Karpas-422 (cell line): ENCODE measurements around the gene SLC25A19. TPM values are rescaled to one million over a fixed set of nuclear protein-coding genes. Genes with fewer than 3 reads are reported as not detected.

Source experiments
- DNase-seq: peaks from one replicate; pipeline ENCODE4 v3.0.0-alpha.2; 2015
- H2AFZ ChIP-seq: fragments of 200-600 bp; sonication (generic); 2 replicates; pipeline ENCODE4 v1.6.1; 2014; ENCODE audit warnings: antibody characterized with exemption, low read length, mixed read lengths
- H3K27ac ChIP-seq: fragments of 200-600 bp; sonication (generic); 2 replicates; pipeline ENCODE4 v1.5.1; 2014; ENCODE audit warnings: mild to moderate bottlenecking, low read length, moderate library complexity
- H3K27me3 ChIP-seq: fragments of 200-600 bp; sonication (generic); 2 replicates; pipeline ENCODE4 v1.6.1; 2014; ENCODE audit warnings: low read length, mixed read lengths
- H3K36me3 ChIP-seq: fragments of 200-600 bp; sonication (generic); 2 replicates; pipeline ENCODE4 v1.6.1; 2014; ENCODE audit warnings: low read length, mixed read lengths; ENCODE audit not compliant: insufficient read depth
- H3K4me1 ChIP-seq: fragments of 200-600 bp; sonication (generic); 2 replicates; pipeline ENCODE4 v1.6.1; 2014; ENCODE audit warnings: mild to moderate bottlenecking, low read length, mixed read lengths
- H3K4me2 ChIP-seq: fragments of 200-600 bp; sonication (generic); 2 replicates; pipeline ENCODE4 v1.6.1; 2014; ENCODE audit warnings: low read length, low read depth, mild to moderate bottlenecking; ENCODE audit not compliant: poor library complexity, severe bottlenecking
- H3K4me3 ChIP-seq: fragments of 200-600 bp; sonication (generic); 2 replicates; pipeline ENCODE4 v1.5.1; 2014; ENCODE audit warnings: mild to moderate bottlenecking, antibody characterized with exemption, low read length, mixed read lengths
- H3K79me2 ChIP-seq: fragments of 200-600 bp; sonication (generic); 2 replicates; pipeline ENCODE4 v1.6.1; 2014; ENCODE audit warnings: mild to moderate bottlenecking, low read length, mixed read lengths
- H3K9ac ChIP-seq: fragments of 200-600 bp; sonication (generic); 2 replicates; pipeline ENCODE4 v1.6.0; 2014; ENCODE audit warnings: low read length
- H3K9me2 ChIP-seq: fragments of 200-600 bp; sonication (generic), shearing (Covaris generic); replicated peaks from 2 replicates; pipeline ENCODE4 v1.6.0; 2014; ENCODE audit warnings: mild to moderate bottlenecking, low read length, moderate library complexity; ENCODE audit not compliant: insufficient read depth
- H3K9me3 ChIP-seq: fragments of 300-700, 200-600 bp; sonication (generic); 2 replicates; pipeline ENCODE4 v1.6.1; 2014; ENCODE audit warnings: low read length, mixed read lengths
- H4K20me1 ChIP-seq: fragments of 200-600 bp; sonication (generic); 2 replicates; pipeline ENCODE4 v1.6.1; 2014; ENCODE audit warnings: mild to moderate bottlenecking, antibody characterized with exemption, low read length, low read depth; ENCODE audit not compliant: insufficient read depth
- total RNA-seq: library from RNA; depleted of rRNA; stranded (reverse); fragments of >200 nt; shearing (Covaris generic); gene quantifications from 2 replicates; pipeline ENCODE4 v1.2.3, GENCODE V29; 2014; ENCODE audit warnings: low replicate concordance; rRNA removed

The SLC25A19 gene
- total RNA-seq, result 36.5 and 43.1 TPM in 2 replicates

GRCh38 chr17:75289115-75289831, at the start of gene SLC25A19:
Gene SLC25A19, minus strand, starts transcription at chr17:75289433. Its CDS starts 2,669 bp downstream, at chr17:75286764.
- no peaks in the 10 kb centered on the region for H3K27me3 ChIP-seq
- peak; percentile 99 for DNase-seq
- H3K4me3 ChIP-seq, result peak within 1 kb of the TSS; percentile 92
- H4K20me1 ChIP-seq, result no peaks in the 10 kb centered on the region
- peak within 1 kb of the TSS; percentile 72 for H2AFZ ChIP-seq
- no peaks in the 10 kb centered on the region for H3K9me2 ChIP-seq
- H3K4me1 ChIP-seq, result peaks cover 22% of the 10 kb centered on the region
- peak within 1 kb of the TSS; percentile 87 for H3K4me2 ChIP-seq
- peak within 1 kb of the TSS; percentile 83 for H3K27ac ChIP-seq
- H3K9ac ChIP-seq, result peak within 1 kb of the TSS; percentile 91
- H3K9me3 ChIP-seq, result no peaks in the 10 kb centered on the region
- peaks cover 39% of the 10 kb centered on the region for H3K79me2 ChIP-seq
- peaks cover 16% of the 10 kb centered on the region for H3K36me3 ChIP-seq

DNA sequence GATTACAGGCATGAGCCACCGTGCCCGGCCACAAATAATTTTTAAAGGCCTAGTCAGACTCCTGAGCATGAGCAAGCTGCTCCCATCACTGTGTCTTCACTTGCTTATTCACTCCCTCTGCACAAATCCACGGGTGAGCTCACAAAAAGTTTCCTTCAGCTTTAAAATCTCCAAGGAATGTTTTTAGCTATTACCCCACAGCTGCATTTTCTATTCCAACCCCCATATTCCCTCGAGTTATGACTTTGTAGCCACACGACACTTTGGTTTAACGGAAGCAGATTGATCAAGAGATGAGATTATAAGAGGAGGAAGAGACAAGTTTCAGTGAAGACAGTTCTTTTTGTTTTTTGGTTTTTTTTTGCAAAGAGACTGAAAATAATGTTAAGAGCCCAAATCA, 49.1 kb upstream of the SLC25A19 start:
- Histone ChIP-seq H3K27me3 (no peaks in the 10 kb centered on the region), H3K9me2 (no peaks in the 10 kb centered on the region), H3K4me2 (peak overlapping the region; percentile 28), H3K4me3 (no peak overlapping the region), H3K36me3 (no peaks in the 10 kb centered on the region), H4K20me1 (0 out of 2 replicates have a peak, but pooled peaks cover 18% of the 10 kb centered on the region), H3K27ac (peak overlapping the region; percentile 76), H3K4me1 (peaks cover 55% of the 10 kb centered on the region), H3K9me3 (no peaks in the 10 kb centered on the region), H3K79me2 (peaks cover 91% of the 10 kb centered on the region), H3K9ac (peak overlapping the region; percentile 33; the same call in 1 of the 2 replicates), H2AFZ (no peak overlapping the region)
- no peak for DNase-seq

DNA sequence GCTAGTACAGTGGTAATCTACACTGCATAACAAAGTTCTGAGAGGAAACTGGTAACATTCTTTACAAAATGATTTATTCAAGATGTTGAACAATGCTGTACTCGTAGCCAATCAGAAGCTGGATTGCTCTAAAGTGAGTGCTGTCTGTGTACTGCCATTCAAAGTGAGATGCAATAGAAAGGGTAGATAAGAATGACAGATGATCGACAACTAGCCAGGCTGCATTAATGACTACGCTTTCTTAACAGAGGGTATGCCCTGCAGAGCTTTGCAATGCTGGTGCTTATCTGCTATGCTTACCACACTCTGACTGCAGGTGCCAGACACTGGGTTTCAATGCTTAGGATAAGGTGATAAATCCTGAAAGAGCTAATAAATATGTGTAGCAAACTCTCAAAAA, 46.1 kb upstream of the SLC25A19 start:
- H3K4me1 ChIP-seq, result peaks cover 28% of the 10 kb centered on the region

DNA sequence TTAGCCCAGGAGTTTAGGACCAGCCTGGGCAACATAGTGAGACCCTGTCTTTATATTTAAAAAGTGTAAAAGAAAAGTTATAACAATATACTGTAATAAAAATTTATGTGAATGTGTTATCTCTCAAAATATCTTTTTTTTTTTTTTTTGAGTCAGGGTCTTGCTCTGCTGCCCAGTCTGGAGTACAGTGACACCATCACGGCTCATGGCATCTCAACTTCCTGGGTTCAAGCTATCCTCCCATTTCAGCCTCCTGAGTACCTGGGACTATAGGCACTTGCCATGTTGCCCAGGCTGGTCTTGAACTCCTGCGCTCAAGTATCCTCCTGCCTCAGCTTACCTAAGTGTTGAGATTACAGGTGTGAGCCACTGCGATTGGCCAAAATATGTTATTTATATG, 45.5 kb upstream of the SLC25A19 start:
- no peak for DNase-seq
- H3K9ac ChIP-seq, result no peak overlapping the region
- no peak overlapping the region for H2AFZ ChIP-seq
- H3K9me3 ChIP-seq, result no peaks in the 10 kb centered on the region
- H3K9me2 ChIP-seq, result no peaks in the 10 kb centered on the region
- H3K4me1 ChIP-seq, result peaks cover 22% of the 10 kb centered on the region
- H3K27ac ChIP-seq, result no peak overlapping the region
- H3K27me3 ChIP-seq, result no peaks in the 10 kb centered on the region
- peaks cover 89% of the 10 kb centered on the region for H3K79me2 ChIP-seq
- H3K4me2 ChIP-seq, result no peak overlapping the region
- no peak overlapping the region for H3K4me3 ChIP-seq
- peaks cover 6% of the 10 kb centered on the region; the same call in 1 of the 2 replicates for H3K36me3 ChIP-seq
- peaks cover 18% of the 10 kb centered on the region; the same call in 1 of the 2 replicates for H4K20me1 ChIP-seq

More for the DNA sequence above, 46.1 kb upstream of the SLC25A19 start:
- Histone ChIP-seq H3K9ac (no peak overlapping the region), H2AFZ (no peak overlapping the region), H3K9me2 (no peaks in the 10 kb centered on the region), H3K79me2 (peaks cover 90% of the 10 kb centered on the region), H3K4me2 (no peak overlapping the region), H3K27me3 (no peaks in the 10 kb centered on the region), H3K9me3 (no peaks in the 10 kb centered on the region), H3K36me3 (peaks cover 6% of the 10 kb centered on the region; the same call in 1 of the 2 replicates), H3K4me3 (no peak overlapping the region), H3K27ac (no peak overlapping the region), H4K20me1 (peaks cover 18% of the 10 kb centered on the region; the same call in 1 of the 2 replicates)
- no peak for DNase-seq

GRCh38 chr17:75331671-75332070, 42.4 kb upstream of the SLC25A19 start:
- DNase-seq, result no peak
- Histone ChIP-seq H3K79me2 (peaks cover 80% of the 10 kb centered on the region), H3K9me3 (no peaks in the 10 kb centered on the region), H2AFZ (no peak overlapping the region), H3K27me3 (no peaks in the 10 kb centered on the region), H3K27ac (no peak overlapping the region), H3K4me3 (no peak overlapping the region), H3K4me1 (no peaks in the 10 kb centered on the region), H4K20me1 (peaks cover 21% of the 10 kb centered on the region; the same call in 1 of the 2 replicates), H3K4me2 (no peak overlapping the region), H3K9ac (no peak overlapping the region), H3K9me2 (no peaks in the 10 kb centered on the region), H3K36me3 (peaks cover 6% of the 10 kb centered on the region; the same call in 1 of the 2 replicates)

DNA sequence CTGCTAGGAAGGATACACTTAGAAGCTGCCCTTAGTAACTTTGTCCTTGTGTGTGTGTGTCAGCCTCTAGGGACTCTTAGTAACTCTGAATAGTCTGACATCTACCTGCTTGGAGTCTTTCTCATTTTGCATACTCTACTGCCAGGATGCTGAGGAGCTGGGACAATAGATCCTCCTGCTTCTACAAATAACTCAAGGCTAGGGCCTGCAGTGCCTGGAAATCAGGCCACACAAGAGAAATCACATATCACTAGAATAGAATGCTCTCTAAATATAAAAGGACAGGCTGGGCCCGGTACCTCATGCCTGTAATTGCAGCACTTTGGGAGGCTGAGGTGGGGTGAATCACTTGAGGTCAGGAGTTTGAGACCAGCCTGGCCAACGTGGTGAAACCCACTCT, 38.5 kb upstream of the SLC25A19 start:
- Histone ChIP-seq H3K79me2 (peaks cover 55% of the 10 kb centered on the region), H3K4me1 (peaks cover 9% of the 10 kb centered on the region), H3K27me3 (no peaks in the 10 kb centered on the region), H3K9ac (no peak overlapping the region), H3K4me3 (no peak overlapping the region), H3K9me3 (no peaks in the 10 kb centered on the region), H3K9me2 (no peaks in the 10 kb centered on the region), H4K20me1 (peaks cover 9% of the 10 kb centered on the region; the same call in 1 of the 2 replicates), H2AFZ (no peak overlapping the region), H3K4me2 (no peak overlapping the region), H3K36me3 (peaks cover 6% of the 10 kb centered on the region; the same call in 1 of the 2 replicates), H3K27ac (no peak overlapping the region)
- DNase-seq, result no peak

- Histone ChIP-seq H3K9ac (no peak overlapping the region), H3K27ac (peak overlapping the region; percentile 32), H2AFZ (no peak overlapping the region), H3K36me3 (peaks cover 10% of the 10 kb centered on the region; the same call in 1 of the 2 replicates), H3K27me3 (no peaks in the 10 kb centered on the region), H3K9me3 (no peaks in the 10 kb centered on the region), H3K79me2 (peaks cover 55% of the 10 kb centered on the region), H4K20me1 (peaks cover 3% of the 10 kb centered on the region; the same call in 1 of the 2 replicates), H3K4me3 (no peak overlapping the region), H3K4me1 (peaks cover 21% of the 10 kb centered on the region), H3K9me2 (no peaks in the 10 kb centered on the region), H3K4me2 (no peak overlapping the region)
- no peak for DNase-seq
These were observed 37.1 kb upstream of the SLC25A19 start for GRCh38 chr17:75326226-75326848.

DNA sequence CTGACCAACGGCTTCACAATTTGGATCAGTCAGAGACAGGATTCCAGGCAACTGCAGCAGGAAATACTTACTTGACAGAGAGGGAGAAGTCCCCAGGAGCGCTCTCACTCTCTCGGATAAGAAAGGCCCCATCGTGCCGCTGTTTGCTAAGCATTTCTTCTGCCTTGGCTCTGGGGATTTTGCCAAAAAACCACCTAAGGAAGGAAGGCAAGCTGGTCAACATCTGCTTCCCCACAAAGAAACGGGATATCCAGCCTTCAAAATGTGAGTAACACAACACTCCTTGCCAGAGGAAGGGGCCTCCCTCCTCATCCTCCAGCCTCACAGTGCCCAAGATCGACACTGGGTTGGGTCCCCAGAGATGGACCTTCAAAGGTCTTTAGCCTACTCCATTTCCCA, 36.6 kb upstream of the SLC25A19 start:
- H3K4me3 ChIP-seq, result no peak overlapping the region
- H3K4me1 ChIP-seq, result peaks cover 26% of the 10 kb centered on the region
- no peak overlapping the region for H3K4me2 ChIP-seq
- no peaks in the 10 kb centered on the region for H3K9me2 ChIP-seq
- DNase-seq, result peak; percentile 40
- no peaks in the 10 kb centered on the region for H3K9me3 ChIP-seq
- H2AFZ ChIP-seq, result no peak overlapping the region
- no peaks in the 10 kb centered on the region for H3K27me3 ChIP-seq
- peak overlapping the region; percentile 32 for H3K27ac ChIP-seq
- H3K79me2 ChIP-seq, result peaks cover 53% of the 10 kb centered on the region
- H4K20me1 ChIP-seq, result peaks cover 3% of the 10 kb centered on the region; the same call in 1 of the 2 replicates
- peaks cover 11% of the 10 kb centered on the region; the same call in 1 of the 2 replicates for H3K36me3 ChIP-seq
- H3K9ac ChIP-seq, result no peak overlapping the region
